Pancreas (tissue), 10 donors: ENCODE results near the gene DIP2C. TPM values are rescaled to one million over a fixed set of nuclear protein-coding genes. Genes with fewer than 3 reads are reported as not detected.
A peak's percentile ranks its signal among the peaks of the same experiment; 100 is the strongest.

ENCODE experiments used
- ATAC-seq, 4 donors: fragments of 200-7000 bp; cut with Tn5 transposase; one replicate each; pipeline versions ENCODE4 v1.8.0 to v1.9.1; 2020; ENCODE audit warnings: mild to moderate bottlenecking in 4 of 4, moderate library complexity in 4 of 4
- DNase-seq, 6 donors: peaks; one replicate each; pipeline ENCODE4 v3.0.0-alpha.2; 2020
- FAIRE-seq: peaks from 2 replicates; lab custom pipeline; 2012; peaks lifted over from hg19 to GRCh38; lab: Jason Lieb, UNC
- H3K27ac ChIP-seq, 4 donors: fragments of 200-600 bp; sonication (generic); 1 replicate in 3 of 4; 2 replicates in 1 of 4; pipeline versions ENCODE4 v1.5.0 to v1.8.0; 2020
- H3K27me3 ChIP-seq, 4 donors: fragments of 200-600 bp; one replicate each; pipeline ENCODE4 v1.8.0; 2021
- H3K36me3 ChIP-seq, 3 donors: fragments of 200-600 bp; sonication (generic) in 1 of 3; one replicate each; pipeline versions ENCODE4 v1.5.0 to v1.8.0; 2020 to 2021
- H3K4me1 ChIP-seq, 3 donors: fragments of 200-600 bp; one replicate each; pipeline ENCODE4 v1.8.0; 2021
- H3K4me3 ChIP-seq, 4 donors: fragments of 200-600 bp; sonication (generic) in 2 of 4; one replicate each; pipeline versions ENCODE4 v1.5.0 to v1.8.0; 2020 to 2021
- H3K9me3 ChIP-seq, 4 donors: fragments of 200-600 bp; one replicate each; pipeline ENCODE4 v1.8.0; 2021
- WGBS, 2 donors: extraction: QIAGEN DNeasy Blood & Tissue Kit; methylation state at CpG; one replicate each; pipeline ENCODE4 v1.1.7; 2013; 5-methylcytosine and 5-hydroxymethylcytosine counted together
- intact Hi-C, 3 donors: fragments of 100-400 bp; cut with DNase I; formaldehyde crosslinking; loops; one replicate each; pipeline versions ENCODE4 v1.11.1 to v1.14.2; 2022
- polyA plus RNA-seq, 2 donors: library from polyadenylated mRNA; stranded (reverse); fragments of 200-250 nt; gene quantifications; one replicate each; pipeline ENCODE4 v1.2.3, GENCODE V29; 2013
- total RNA-seq, 6 donors: library from RNA; stranded (reverse); fragmentation: NEBNext Ultra II Directional in 4 of 6; extraction: Animal tissue kit (Norgen Biotek cat#: 25700) in 4 of 6; gene quantifications; one replicate each; pipeline versions ENCODE4 v1.2.1 to v1.2.4, GENCODE V29; 2021 to 2023
- TF ChIP-seq, protein P1 (sequence below), 4 donors: fragments of 200-600 bp; sonication (generic) in 3 of 4; IDR thresholded peaks; one replicate each; pipeline versions ENCODE4 v1.5.0 to v1.8.0; 2021; ENCODE audit warnings: antibody characterized with exemption in 4 of 4
- donor health status: healthy with polysubstance abuse.
- donor health status: DM: no; HTN: no; CAD: no; lungs with moderate emphysema.
- donor health status: DM: no; HTN: no; CAD: no.
- donor health status: control.
- donor health status: control.
- donor health status: Bipolar disorder and iron deficiency.
- donor health status: DM: yes; HTN: yes; CAD: no.
- donor health status: DM: no; HTN: no; CAD: no.
- donor health status: DM: no; HTN: no; CAD: no.
- donor health status: DM: yes; HTN: yes; CAD: no.

DIP2C gene
- total and polyA plus RNA-seq, 8 donors: 4.3 to 11.8 (median 7.3) TPM

DNA sequence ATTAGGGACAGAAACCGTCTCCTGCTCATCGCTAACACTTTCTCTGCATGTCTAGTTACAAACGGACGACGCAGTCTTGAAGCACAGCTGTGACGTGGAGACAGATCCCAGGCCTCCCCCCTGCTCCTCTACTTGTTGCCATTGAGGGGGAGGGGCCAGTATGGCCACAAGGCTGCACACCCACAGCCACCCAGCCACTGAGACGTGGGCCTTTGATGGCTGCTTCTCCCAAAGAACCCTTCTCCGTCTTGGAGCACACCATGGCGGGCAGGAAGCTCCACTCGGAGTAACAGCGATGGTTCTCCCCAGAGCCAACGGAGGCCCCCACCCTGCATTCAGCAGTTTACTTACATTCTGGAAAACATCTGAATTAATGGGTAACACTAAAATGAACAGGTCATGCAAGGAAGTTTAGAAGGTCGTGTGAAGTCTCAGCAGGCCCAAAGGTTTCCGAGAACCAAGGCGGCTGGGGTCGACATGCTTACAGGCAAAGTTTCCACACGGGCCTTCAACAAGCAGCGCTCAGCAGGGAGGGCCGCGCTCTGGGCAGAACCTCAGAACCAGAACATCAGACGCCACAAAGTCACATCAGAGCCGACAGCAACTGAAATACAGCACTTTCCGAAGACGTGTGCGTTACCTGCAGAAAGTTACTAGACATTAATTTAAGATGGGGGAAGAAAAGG lies 169.6 kb downstream of the DIP2C start:
- Histone ChIP-seq H3K4me1 (peaks cover 0 to 3% (median 0%) of the 10 kb centered on the region in 3 donors), H3K27ac (no peak overlapping the region), H3K4me3 (no peak overlapping the region), H3K27me3 (no peaks in the 10 kb centered on the region), H3K36me3 (no peaks in the 10 kb centered on the region), H3K9me3 (no peaks in the 10 kb centered on the region)
- WGBS, 2 donors: 89 to 94% methylated on average over 25 of the region's 25 CpGs
- ATAC-seq: no peak
- DNase-seq: peak in 1 of 6 donors; percentile 8
- intact Hi-C loops: loop anchor here in 1 of 3 donors (10.0 kb wide), 1 partner anchor 145 kb away; no protein-coding TSS in a partner anchor
- TF ChIP-seq, protein P1, sequence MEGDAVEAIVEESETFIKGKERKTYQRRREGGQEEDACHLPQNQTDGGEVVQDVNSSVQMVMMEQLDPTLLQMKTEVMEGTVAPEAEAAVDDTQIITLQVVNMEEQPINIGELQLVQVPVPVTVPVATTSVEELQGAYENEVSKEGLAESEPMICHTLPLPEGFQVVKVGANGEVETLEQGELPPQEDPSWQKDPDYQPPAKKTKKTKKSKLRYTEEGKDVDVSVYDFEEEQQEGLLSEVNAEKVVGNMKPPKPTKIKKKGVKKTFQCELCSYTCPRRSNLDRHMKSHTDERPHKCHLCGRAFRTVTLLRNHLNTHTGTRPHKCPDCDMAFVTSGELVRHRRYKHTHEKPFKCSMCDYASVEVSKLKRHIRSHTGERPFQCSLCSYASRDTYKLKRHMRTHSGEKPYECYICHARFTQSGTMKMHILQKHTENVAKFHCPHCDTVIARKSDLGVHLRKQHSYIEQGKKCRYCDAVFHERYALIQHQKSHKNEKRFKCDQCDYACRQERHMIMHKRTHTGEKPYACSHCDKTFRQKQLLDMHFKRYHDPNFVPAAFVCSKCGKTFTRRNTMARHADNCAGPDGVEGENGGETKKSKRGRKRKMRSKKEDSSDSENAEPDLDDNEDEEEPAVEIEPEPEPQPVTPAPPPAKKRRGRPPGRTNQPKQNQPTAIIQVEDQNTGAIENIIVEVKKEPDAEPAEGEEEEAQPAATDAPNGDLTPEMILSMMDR (IDR thresholded peaks at IDR 0.05): no peak
- no peak for FAIRE-seq

DNA sequence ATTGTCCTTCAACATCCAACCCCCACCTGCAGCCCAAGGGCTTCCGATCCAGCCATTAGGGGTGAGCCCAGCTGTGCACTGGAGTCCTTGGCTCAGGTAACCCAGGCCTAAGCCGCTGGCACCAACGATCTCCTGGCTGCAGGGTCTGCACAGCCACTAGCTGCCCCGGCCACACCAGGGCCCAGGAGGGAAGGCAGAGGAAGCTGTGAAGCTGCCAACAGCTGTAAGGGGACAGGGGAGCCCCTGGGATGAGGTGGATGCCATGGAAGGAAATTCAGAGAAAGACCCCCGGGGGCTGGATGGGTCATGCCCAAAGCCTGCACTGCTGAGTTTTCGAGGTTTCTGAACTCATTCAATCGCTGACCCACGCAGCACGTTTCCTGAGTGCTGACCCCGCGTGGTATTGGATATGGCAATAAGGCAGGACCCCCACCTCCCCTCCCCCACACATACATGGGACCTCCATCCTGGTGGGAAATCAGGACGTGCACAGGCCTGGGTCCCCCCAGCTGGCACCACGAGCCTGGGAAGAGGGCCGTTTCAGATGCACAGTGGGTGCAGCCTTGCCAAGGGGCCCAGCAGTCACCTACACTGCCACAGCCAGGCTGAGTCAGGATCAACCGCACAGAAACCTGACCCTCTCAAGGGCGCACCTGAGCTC lies 170.3 kb downstream of the DIP2C start:
- WGBS, 2 donors: 88 to 92% methylated on average over 16 of the region's 16 CpGs
- Histone ChIP-seq H3K27ac (no peak overlapping the region), H3K27me3 (no peaks in the 10 kb centered on the region), H3K9me3 (no peaks in the 10 kb centered on the region), H3K4me1 (peaks cover 0 to 6% (median 5%) of the 10 kb centered on the region in 3 donors), H3K36me3 (no peaks in the 10 kb centered on the region), H3K4me3 (no peak overlapping the region)
- TF ChIP-seq, protein P1 (IDR thresholded peaks at IDR 0.05): no peak
- no peak for FAIRE-seq
- ATAC-seq: no peak
- DNase-seq: peak in 1 of 6 donors; percentile 14
- intact Hi-C loops: loop anchor here in 1 of 3 donors (10.0 kb wide), 1 partner anchor 146 kb away; no protein-coding TSS in a partner anchor

DNA sequence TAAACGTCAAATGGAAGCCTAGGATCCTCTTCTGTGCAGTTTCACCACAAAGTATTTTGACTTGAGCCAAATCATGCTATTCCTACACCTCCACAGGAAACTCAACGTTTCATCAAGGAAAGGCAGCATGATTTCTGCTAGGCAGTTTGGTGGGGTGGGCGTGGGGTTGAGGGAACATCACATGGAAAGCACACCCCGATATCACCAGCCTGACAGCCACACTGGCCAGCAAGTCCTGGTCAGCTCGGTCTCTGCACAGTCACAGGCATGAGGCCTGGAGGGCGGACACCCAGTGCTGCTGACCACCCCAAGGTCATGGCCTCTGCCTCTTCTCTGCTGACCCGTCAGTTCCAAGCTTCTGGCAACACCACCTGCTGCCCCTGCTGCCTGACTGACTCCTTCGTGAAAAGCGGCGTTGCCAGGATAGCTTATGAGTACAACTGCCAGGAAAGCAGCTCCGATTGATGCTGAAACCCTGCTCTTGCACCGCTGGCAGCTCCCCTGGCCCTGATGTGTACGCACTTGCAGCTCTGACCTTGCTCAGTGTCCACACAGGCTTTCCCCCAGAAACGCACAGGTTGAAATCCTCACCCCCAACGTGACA lies 171.5 kb downstream of the DIP2C start:
- peak in 2 of 4 donors; percentile 8 to 35 for ATAC-seq
- Histone ChIP-seq H3K9me3 (no peaks in the 10 kb centered on the region), H3K36me3 (no peaks in the 10 kb centered on the region), H3K27me3 (no peaks in the 10 kb centered on the region), H3K4me1 (peaks cover 0 to 9% (median 5%) of the 10 kb centered on the region in 3 donors), H3K27ac (no peak overlapping the region), H3K4me3 (no peak overlapping the region)
- DNase-seq: peak in 2 of 6 donors; percentile 6 to 26
- TF ChIP-seq, protein P1 (IDR thresholded peaks at IDR 0.05): no peak
- intact Hi-C loops: loop anchor here in 1 of 3 donors (10.0 kb wide), 1 partner anchor 147 kb away; no protein-coding TSS in a partner anchor
- 78 to 79% methylated on average over 15 of the region's 15 CpGs for whole genome bisulfite sequencing, 2 donors
- no peak for FAIRE-seq

DNA sequence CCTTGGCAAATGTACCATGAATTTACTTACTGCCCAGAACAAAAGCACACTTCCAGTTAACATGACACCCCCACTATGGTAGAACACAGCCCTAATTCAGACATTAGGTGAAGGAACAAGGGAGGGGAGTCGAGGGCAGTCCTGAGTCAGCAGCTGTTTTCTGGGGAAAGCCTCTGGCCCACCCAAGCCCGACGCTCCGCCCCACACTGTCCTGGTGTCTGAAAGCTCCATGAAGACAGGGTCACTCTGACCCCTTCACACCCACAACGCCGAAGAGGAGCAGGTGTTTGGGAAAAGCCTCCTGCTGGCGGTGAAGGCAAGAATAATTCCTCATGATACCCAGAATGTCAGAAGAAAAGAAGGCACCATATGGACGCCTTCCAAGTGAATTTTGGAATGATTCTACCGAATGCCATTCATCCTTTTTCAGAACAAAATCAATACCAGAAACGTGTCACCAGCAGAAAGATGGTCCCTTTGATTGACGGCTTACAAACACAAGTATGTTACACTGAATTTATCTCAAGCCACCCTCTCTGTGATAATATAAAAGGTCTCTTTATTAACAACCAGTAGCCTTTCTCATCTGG lies 172.1 kb downstream of the DIP2C start:
- Histone ChIP-seq H3K9me3 (no peaks in the 10 kb centered on the region), H3K27me3 (no peaks in the 10 kb centered on the region), H3K4me3 (no peak overlapping the region), H3K27ac (no peak overlapping the region), H3K36me3 (no peaks in the 10 kb centered on the region), H3K4me1 (peaks cover 0 to 11% (median 5%) of the 10 kb centered on the region in 3 donors)
- intact Hi-C loops: loop anchor here in 1 of 3 donors (10.0 kb wide), 1 partner anchor 147 kb away; no protein-coding TSS in a partner anchor
- TF ChIP-seq, protein P1 (IDR thresholded peaks at IDR 0.05): no peak
- DNase-seq: no peak
- no peak for FAIRE-seq
- no peak for ATAC-seq
- 60 to 65% methylated on average over 11 of the region's 11 CpGs for WGBS, 2 donors
